ENCODE data around the gene UGT1A10. TPM values are rescaled to one million over a fixed set of nuclear protein-coding genes. Genes with fewer than 3 reads are reported as not detected.

Gene UGT1A10
- total and polyA plus RNA-seq, 2 donors (not counting 3 experiments of a cell fraction or from before 2014, with no cell fraction given) = not detected

DNA sequence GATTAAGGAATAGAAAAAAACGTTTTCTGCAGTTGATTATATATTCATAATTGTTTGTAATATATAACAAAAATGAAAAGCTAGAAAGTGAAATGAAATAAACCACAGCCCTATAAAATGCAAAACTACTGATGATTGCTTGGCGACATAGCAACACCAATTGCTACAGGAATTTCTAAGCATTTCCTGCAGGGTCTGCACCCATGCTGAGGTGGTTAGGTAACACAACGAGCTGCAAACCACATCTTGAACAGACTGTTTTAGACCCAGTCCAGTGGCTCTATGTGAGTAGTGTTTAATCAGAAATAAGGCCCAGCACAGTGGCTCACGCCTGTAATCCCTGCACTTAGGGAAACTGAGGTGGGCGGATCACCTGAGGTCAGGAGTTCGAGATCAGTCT is 18.3 kb downstream of the UGT1A10 start:
- intact Hi-C loops (cut with micrococcal nuclease) (no loop called here), dilution Hi-C loops (cut with MboI; ENCODE audit: extremely low pct_ligation_motif_present, low sequenced_read_pairs) (no loop called here)
- H2AFZ ChIP-seq (ENCODE audit: low read depth, low read length) = no peak overlapping the region
- H3K27ac ChIP-seq (ENCODE audit: insufficient read depth, low read depth, low read length) = no peak overlapping the region
- H4K20me1 ChIP-seq (replicated peaks; ENCODE audit: control insufficient read depth, extremely low read depth, insufficient read depth, low read length) = no peaks in the 10 kb centered on the region
- no peak overlapping the region for H3K9ac ChIP-seq (replicated peaks; ENCODE audit: extremely low read depth, insufficient read depth, low read length)
- DNase-seq (ENCODE audit: low read depth, low spot score) (no peak), FAIRE-seq (no peak)
- ChIA-PET CTCF (no interaction called here), POLR2A (no interaction called here)
- BruUV-seq (replicated peaks) = no TSS peak
- no peaks in the 10 kb centered on the region for H3K27me3 ChIP-seq (ENCODE audit: control insufficient read depth in 2 of 2, insufficient read depth in 2 of 2, low read length in 2 of 2)
- H3K79me2 ChIP-seq (ENCODE audit: control insufficient read depth, insufficient read depth, low read length) = no peaks in the 10 kb centered on the region
- no peak overlapping the region for H3K4me3 ChIP-seq (replicated peaks in 1 of 3; ENCODE audit: insufficient read depth in 1 of 3, low read depth in 1 of 3, low read length in 3 of 3)
- no peak overlapping the region for H3K4me2 ChIP-seq (ENCODE audit: insufficient read depth, low read length)
- no peaks in the 10 kb centered on the region for H3K9me1 ChIP-seq (replicated peaks; ENCODE audit: control insufficient read depth, extremely low read depth, insufficient read depth, low read length)
- no peak for TF ChIP-seq JUN (IDR thresholded peaks at IDR 0.05; ENCODE audit: borderline replicate concordance, insufficient read depth, insufficient read length, low read depth)
- TF ChIP-seq, protein P1, sequence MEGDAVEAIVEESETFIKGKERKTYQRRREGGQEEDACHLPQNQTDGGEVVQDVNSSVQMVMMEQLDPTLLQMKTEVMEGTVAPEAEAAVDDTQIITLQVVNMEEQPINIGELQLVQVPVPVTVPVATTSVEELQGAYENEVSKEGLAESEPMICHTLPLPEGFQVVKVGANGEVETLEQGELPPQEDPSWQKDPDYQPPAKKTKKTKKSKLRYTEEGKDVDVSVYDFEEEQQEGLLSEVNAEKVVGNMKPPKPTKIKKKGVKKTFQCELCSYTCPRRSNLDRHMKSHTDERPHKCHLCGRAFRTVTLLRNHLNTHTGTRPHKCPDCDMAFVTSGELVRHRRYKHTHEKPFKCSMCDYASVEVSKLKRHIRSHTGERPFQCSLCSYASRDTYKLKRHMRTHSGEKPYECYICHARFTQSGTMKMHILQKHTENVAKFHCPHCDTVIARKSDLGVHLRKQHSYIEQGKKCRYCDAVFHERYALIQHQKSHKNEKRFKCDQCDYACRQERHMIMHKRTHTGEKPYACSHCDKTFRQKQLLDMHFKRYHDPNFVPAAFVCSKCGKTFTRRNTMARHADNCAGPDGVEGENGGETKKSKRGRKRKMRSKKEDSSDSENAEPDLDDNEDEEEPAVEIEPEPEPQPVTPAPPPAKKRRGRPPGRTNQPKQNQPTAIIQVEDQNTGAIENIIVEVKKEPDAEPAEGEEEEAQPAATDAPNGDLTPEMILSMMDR (IDR thresholded peaks at IDR 0.05; ENCODE audit: extremely low read depth in 1 of 2, insufficient read depth in 1 of 2, low read depth in 1 of 2, low read length in 2 of 2) = no peak
- TF ChIP-seq FOS (IDR thresholded peaks at IDR 0.05; ENCODE audit: borderline replicate concordance, insufficient read depth, low read length) = no peak
- no peak for TF ChIP-seq POLR2A (IDR thresholded peaks at IDR 0.05; ENCODE audit: low read depth, low read length)
- no peak for TF ChIP-seq MYC (IDR thresholded peaks at IDR 0.05; ENCODE audit: low read depth, low read length)
- no peak for TF ChIP-seq POLR2AphosphoS5 (IDR thresholded peaks at IDR 0.05; ENCODE audit: insufficient read depth, low read depth, low read length)
- TF ChIP-seq GATA2 (IDR thresholded peaks at IDR 0.05; ENCODE audit: insufficient read depth, insufficient read length, low read depth, low read length) = no peak
- no peaks in the 10 kb centered on the region for H3K4me1 ChIP-seq (ENCODE audit: control insufficient read depth, extremely low read depth, insufficient read depth, low read length)
- H3K36me3 ChIP-seq (ENCODE audit: control insufficient read depth in 2 of 2, extremely low read depth in 1 of 2, insufficient read depth in 2 of 2, low read length in 2 of 2) = no peaks in the 10 kb centered on the region
- H3K9me3 ChIP-seq (replicated peaks; ENCODE audit: control insufficient read depth, insufficient read depth, low read length) = no peaks in the 10 kb centered on the region

DNA sequence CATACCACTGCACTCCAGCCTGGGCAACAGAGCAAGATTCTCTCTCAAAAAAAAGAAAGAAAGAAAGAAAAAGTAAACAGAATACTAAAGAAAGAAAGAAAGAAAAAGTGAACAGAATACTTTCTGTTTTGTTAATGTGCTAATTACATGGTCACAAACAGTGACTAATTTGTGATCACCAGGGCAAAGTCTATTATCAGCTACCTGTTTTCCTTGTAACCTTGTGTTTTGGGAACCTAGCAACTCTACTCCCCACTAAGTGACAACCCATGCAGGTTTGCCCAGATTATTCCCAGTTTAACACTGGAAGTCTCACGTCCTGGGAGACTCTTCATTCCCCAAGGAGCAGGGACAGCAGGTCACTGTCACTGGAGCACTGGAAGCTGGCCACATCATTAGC is 18.8 kb downstream of the UGT1A10 start:
- ChIA-PET CTCF (no interaction called here), POLR2A (no interaction called here)
- no peak overlapping the region for H3K4me2 ChIP-seq (ENCODE audit: insufficient read depth, low read length)
- DNase-seq (ENCODE audit: low read depth, low spot score) = no peak
- no peak overlapping the region for H3K27ac ChIP-seq (ENCODE audit: insufficient read depth, low read depth, low read length)
- dilution Hi-C loops (cut with MboI; ENCODE audit: extremely low pct_ligation_motif_present, low sequenced_read_pairs) = no loop called here
- H2AFZ ChIP-seq (ENCODE audit: low read depth, low read length) = no peak overlapping the region
- intact Hi-C loops (cut with micrococcal nuclease) = no loop called here
- no peaks in the 10 kb centered on the region for H3K4me1 ChIP-seq (ENCODE audit: control insufficient read depth, extremely low read depth, insufficient read depth, low read length)
- no peaks in the 10 kb centered on the region for H4K20me1 ChIP-seq (replicated peaks; ENCODE audit: control insufficient read depth, extremely low read depth, insufficient read depth, low read length)
- no peak overlapping the region for H3K9ac ChIP-seq (replicated peaks; ENCODE audit: extremely low read depth, insufficient read depth, low read length)
- no peaks in the 10 kb centered on the region for H3K9me1 ChIP-seq (replicated peaks; ENCODE audit: control insufficient read depth, extremely low read depth, insufficient read depth, low read length)
- H3K27me3 ChIP-seq (ENCODE audit: control insufficient read depth in 2 of 2, insufficient read depth in 2 of 2, low read length in 2 of 2) = peaks cover 0 to under 1% of the 10 kb centered on the region in 2 experiments
- no peaks in the 10 kb centered on the region for H3K79me2 ChIP-seq (ENCODE audit: control insufficient read depth, insufficient read depth, low read length)
- BruUV-seq (replicated peaks) = no TSS peak
- H3K36me3 ChIP-seq (ENCODE audit: control insufficient read depth in 2 of 2, extremely low read depth in 1 of 2, insufficient read depth in 2 of 2, low read length in 2 of 2) = no peaks in the 10 kb centered on the region
- no peak for FAIRE-seq
- H3K4me3 ChIP-seq (replicated peaks in 1 of 3; ENCODE audit: insufficient read depth in 1 of 3, low read depth in 1 of 3, low read length in 3 of 3) = no peak overlapping the region
- no peak for TF ChIP-seq FOS (IDR thresholded peaks at IDR 0.05; ENCODE audit: borderline replicate concordance, insufficient read depth, low read length)
- no peak for TF ChIP-seq JUN (IDR thresholded peaks at IDR 0.05; ENCODE audit: borderline replicate concordance, insufficient read depth, insufficient read length, low read depth)
- TF ChIP-seq POLR2AphosphoS5 (IDR thresholded peaks at IDR 0.05; ENCODE audit: insufficient read depth, low read depth, low read length) = no peak
- TF ChIP-seq GATA2 (IDR thresholded peaks at IDR 0.05; ENCODE audit: insufficient read depth, insufficient read length, low read depth, low read length) = no peak
- TF ChIP-seq POLR2A (IDR thresholded peaks at IDR 0.05; ENCODE audit: low read depth, low read length) = no peak
- no peak for TF ChIP-seq EZH2 (IDR thresholded peaks at IDR 0.05; ENCODE audit: borderline replicate concordance, low read depth, low read length, severe bottlenecking)
- TF ChIP-seq MYC (IDR thresholded peaks at IDR 0.05; ENCODE audit: low read depth, low read length) = no peak
- TF ChIP-seq, protein P1 (IDR thresholded peaks at IDR 0.05; ENCODE audit: extremely low read depth in 1 of 2, insufficient read depth in 1 of 2, low read depth in 1 of 2, low read length in 2 of 2) = no peak
- TF ChIP-seq, protein P2, sequence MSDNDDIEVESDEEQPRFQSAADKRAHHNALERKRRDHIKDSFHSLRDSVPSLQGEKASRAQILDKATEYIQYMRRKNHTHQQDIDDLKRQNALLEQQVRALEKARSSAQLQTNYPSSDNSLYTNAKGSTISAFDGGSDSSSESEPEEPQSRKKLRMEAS (IDR thresholded peaks at IDR 0.05; ENCODE audit: insufficient read depth, insufficient read length) = no peak
- no peaks in the 10 kb centered on the region for H3K9me3 ChIP-seq (replicated peaks; ENCODE audit: control insufficient read depth, insufficient read depth, low read length)
